Skeletal muscle satellite cell (primary cell): Measurements from ENCODE around the gene MAB21L4.
A peak's percentile ranks its signal among the peaks of the same experiment; 100 is the strongest.

Source experiments
- H3K27me3 ChIP-seq: 2 replicates; pipeline ENCODE4 v1.7.0; 2013; ENCODE audit warnings: low read length; ENCODE audit not compliant: control insufficient read depth, insufficient read depth
- H3K36me3 ChIP-seq: 2 replicates; pipeline ENCODE4 v1.7.0; 2013; ENCODE audit warnings: mild to moderate bottlenecking, control low read depth, low read length; ENCODE audit not compliant: insufficient read depth
- H3K4me1 ChIP-seq: 2 replicates; pipeline ENCODE4 v1.7.0; 2013; ENCODE audit warnings: low read length; ENCODE audit not compliant: control insufficient read depth, insufficient read depth
- H3K4me2 ChIP-seq: 2 replicates; pipeline ENCODE4 v1.7.0; 2013; ENCODE audit warnings: mild to moderate bottlenecking, low read length
- H3K4me3 ChIP-seq: 2 replicates; pipeline ENCODE4 v1.7.0; 2013; ENCODE audit warnings: low read length
- H3K9ac ChIP-seq: 2 replicates; pipeline ENCODE4 v1.7.0; 2013; ENCODE audit warnings: mild to moderate bottlenecking, low read depth, low read length, moderate library complexity
- H3K9me3 ChIP-seq: replicated peaks from 2 replicates; pipeline ENCODE4 v1.7.0; 2013; ENCODE audit warnings: mild to moderate bottlenecking, control low read depth, low read length

Gene MAB21L4

GRCh38 chr2:240840435-240841060 is 55.4 kb downstream of the MAB21L4 start:
- H3K9ac ChIP-seq, result no peak overlapping the region
- peaks cover 10% of the 10 kb centered on the region for H3K4me1 ChIP-seq
- peaks cover 40% of the 10 kb centered on the region for H3K27me3 ChIP-seq
- H3K9me3 ChIP-seq, result no peaks in the 10 kb centered on the region
- no peaks in the 10 kb centered on the region for H3K36me3 ChIP-seq
- H3K4me3 ChIP-seq, result no peak overlapping the region
- H3K4me2 ChIP-seq, result no peak overlapping the region

GRCh38 chr2:240839152-240840143 is 56.5 kb downstream of the MAB21L4 start:
- H3K9ac ChIP-seq, result no peak overlapping the region

GRCh38 chr2:240837621-240838020 is 58.3 kb downstream of the MAB21L4 start:
- no peaks in the 10 kb centered on the region for H3K9me3 ChIP-seq

More at GRCh38 chr2:240839152-240840143, 56.5 kb downstream of the MAB21L4 start:
- Histone ChIP-seq H3K27me3 (peaks cover 40% of the 10 kb centered on the region), H3K36me3 (no peaks in the 10 kb centered on the region), H3K9me3 (no peaks in the 10 kb centered on the region), H3K4me2 (no peak overlapping the region), H3K4me3 (no peak overlapping the region), H3K4me1 (peaks cover 10% of the 10 kb centered on the region)

GRCh38 chr2:240836781-240837467 is 59.0 kb downstream of the MAB21L4 start:
- Histone ChIP-seq H3K9me3 (no peaks in the 10 kb centered on the region), H3K27me3 (peaks cover 40% of the 10 kb centered on the region), H3K4me2 (peak overlapping the region; percentile 19), H3K4me3 (no peak overlapping the region), H3K4me1 (peaks cover 11% of the 10 kb centered on the region), H3K36me3 (no peaks in the 10 kb centered on the region), H3K9ac (no peak overlapping the region)

More at GRCh38 chr2:240837621-240838020, 58.3 kb downstream of the MAB21L4 start:
- Histone ChIP-seq H3K9ac (no peak overlapping the region), H3K27me3 (peaks cover 36% of the 10 kb centered on the region), H3K4me2 (no peak overlapping the region), H3K36me3 (no peaks in the 10 kb centered on the region), H3K4me1 (peaks cover 10% of the 10 kb centered on the region), H3K4me3 (no peak overlapping the region)
